HepG2 (cell line): ENCODE results near the gene PRR11. TPM values are rescaled to one million over a fixed set of nuclear protein-coding genes. Genes with fewer than 3 reads are reported as not detected.

Experiments used
- ATAC-seq: fragments of 200-7000 bp; cut with Tn5 transposase; 3 replicates; pipeline ENCODE4 v1.9.1; 2020; ENCODE audit warnings: mild to moderate bottlenecking, moderate library complexity
- BruUV-seq: library from RNA; stranded (reverse); fragments of 400-500 nt; replicated peaks from 2 replicates; lab custom pipeline; 2021; lab: Mats Ljungman, UMichigan
- CTCF ChIA-PET: fragments of 300-600 bp; formaldehyde crosslinking; extraction: SDS; loops from one replicate; lab custom pipeline; 2021; ENCODE audit warnings: low total read pairs, inconsistent platforms, low intra/inter-chr PET ratio; lab: Yijun Ruan, JAX
- POLR2A ChIA-PET: fragments of 350-600 bp; sonication (Branson Sonifier 250); formaldehyde crosslinking; loops from one replicate; lab custom pipeline; 2020; ENCODE audit warnings: antibody characterized with exemption, inconsistent platforms; lab: Yijun Ruan, JAX
- DNase-seq: peaks from one replicate; pipeline ENCODE4 v3.0.0-alpha.2; 2015; ENCODE audit warnings: low spot score
- FAIRE-seq: peaks from 3 replicates; lab custom pipeline; 2011; peaks lifted over from hg19 to GRCh38; lab: Jason Lieb, UNC
- H2AFZ ChIP-seq: one replicate; pipeline ENCODE4 v1.6.1; 2011; ENCODE audit warnings: low read length, inconsistent platforms
- H3K27ac ChIP-seq: fragments of 300-600 bp; 3 replicates; pipeline ENCODE4 v1.8.0; 2011; ENCODE audit warnings: mixed run types, mild to moderate bottlenecking, mixed read lengths, low read length, inconsistent platforms; ENCODE audit not compliant: insufficient read depth; ENCODE audit errors: extremely low read length
- H3K27me3 ChIP-seq, 2 experiments: fragments of 200-600 bp in 1 of 2; 2 replicates in 1 of 2; 3 replicates in 1 of 2; pipeline versions ENCODE4 v1.6.0 to v1.8.0; 2011; ENCODE audit warnings: low read length in 2 of 2, mild to moderate bottlenecking in 2 of 2, moderate library complexity in 2 of 2, inconsistent platforms in 1 of 2; ENCODE audit not compliant: insufficient read depth in 2 of 2, control insufficient read depth in 1 of 2
- H3K36me3 ChIP-seq, 2 experiments: fragments of 200-600 bp in 1 of 2; replicated peaks in 1 of 2; 2 replicates in 1 of 2; 3 replicates in 1 of 2; pipeline versions ENCODE4 v1.5.1 to v1.8.0; 2011; ENCODE audit warnings: low read length in 2 of 2, inconsistent platforms in 1 of 2; ENCODE audit not compliant: insufficient read depth in 2 of 2, control insufficient read depth in 1 of 2
- H3K4me1 ChIP-seq: 2 replicates; pipeline ENCODE4 v1.5.1; 2012; ENCODE audit warnings: low read length, inconsistent platforms; ENCODE audit not compliant: insufficient read depth
- H3K4me2 ChIP-seq: 2 replicates; pipeline ENCODE4 v1.6.0; 2011; ENCODE audit warnings: low read depth, low read length, inconsistent platforms
- H3K4me3 ChIP-seq, 3 experiments: fragments of 200-600 bp in 1 of 3; sonication (generic), shearing (Covaris generic) in 1 of 3; replicated peaks in 1 of 3; 2 replicates each; pipeline ENCODE4 v1.5.1; 2011 to 2016; ENCODE audit warnings: low read length in 3 of 3, inconsistent platforms in 2 of 3, low read depth in 2 of 3, mild to moderate bottlenecking in 2 of 3, control low read depth in 1 of 3, mixed read lengths in 1 of 3; ENCODE audit not compliant: insufficient read depth in 1 of 3
- H3K79me2 ChIP-seq: one replicate; pipeline ENCODE4 v1.6.1; 2011; ENCODE audit warnings: low read length, inconsistent platforms; ENCODE audit not compliant: insufficient read depth
- H3K9ac ChIP-seq: 2 replicates; pipeline ENCODE4 v1.6.0; 2011; ENCODE audit warnings: mild to moderate bottlenecking, low read depth, low read length, inconsistent platforms; ENCODE audit not compliant: insufficient read depth
- H3K9me3 ChIP-seq: 2 replicates; pipeline ENCODE4 v1.5.1; 2012; ENCODE audit warnings: mild to moderate bottlenecking, low read length
- H4K20me1 ChIP-seq: 2 replicates; pipeline ENCODE4 v1.6.0; 2011; ENCODE audit warnings: inconsistent platforms, mild to moderate bottlenecking, low read length, moderate library complexity; ENCODE audit not compliant: insufficient read depth
- HNRNPLL ChIP-seq: fragments of 200-400 bp; formaldehyde crosslinking; IDR thresholded peaks from 2 replicates; pipeline ENCODE4 v1.6.1; 2017; ENCODE audit warnings: mild to moderate bottlenecking, low read depth, low read length; ENCODE audit not compliant: poor library complexity, severe bottlenecking
- HOXA3 ChIP-seq: sonication (generic); formaldehyde crosslinking; IDR thresholded peaks from 2 replicates; pipeline ENCODE4 v1.5.0; 2020; ENCODE audit warnings: missing genetic modification reagents
- KDM3A ChIP-seq: IDR thresholded peaks from 2 replicates; pipeline ENCODE4 v1.6.1; 2018; ENCODE audit warnings: low read depth, missing compliant biosample characterization
- NBN ChIP-seq: fragments of 450-650 bp; conservative IDR thresholded peaks from 2 replicates; pipeline ENCODE4 v1.6.1; 2017
- RARA ChIP-seq: IDR thresholded peaks from 2 replicates; pipeline ENCODE4 v1.6.1; 2016; ENCODE audit warnings: missing genetic modification reagents, missing compliant biosample characterization
- ZNF20 ChIP-seq: sonication (generic); formaldehyde crosslinking; IDR thresholded peaks from 2 replicates; pipeline ENCODE4 v1.4.0; 2020; ENCODE audit warnings: mild to moderate bottlenecking, moderate library complexity, missing genetic modification reagents
- ZNF335 ChIP-seq: sonication (generic); formaldehyde crosslinking; IDR thresholded peaks from 2 replicates; pipeline ENCODE4 v1.4.0; 2020; ENCODE audit warnings: missing genetic modification reagents
- ZNF382 ChIP-seq: sonication (generic); formaldehyde crosslinking; IDR thresholded peaks from 2 replicates; pipeline ENCODE4 v1.5.0; 2020; ENCODE audit warnings: missing genetic modification reagents, mild to moderate bottlenecking, borderline replicate concordance
- ZNF569 ChIP-seq: sonication (generic); formaldehyde crosslinking; IDR thresholded peaks from 2 replicates; pipeline ENCODE4 v1.5.0; 2020; ENCODE audit warnings: mild to moderate bottlenecking, missing genetic modification reagents, moderate library complexity, borderline replicate concordance
- ZNF737 ChIP-seq: sonication (generic); formaldehyde crosslinking; IDR thresholded peaks from 2 replicates; pipeline ENCODE4 v1.5.0; 2020; ENCODE audit warnings: missing genetic modification reagents, mild to moderate bottlenecking, borderline replicate concordance
- ZNF788 ChIP-seq: sonication (generic); formaldehyde crosslinking; IDR thresholded peaks from 2 replicates; pipeline ENCODE4 v1.5.0; 2020; ENCODE audit warnings: mild to moderate bottlenecking, missing genetic modification reagents, borderline replicate concordance
- WGBS: methylation state at CpG from one replicate; pipeline ENCODE4 v1.1.6; 2017; ENCODE audit warnings: low lambda C conversion rate; 5-methylcytosine and 5-hydroxymethylcytosine counted together
- in situ Hi-C: cut with HindIII; loops from 2 replicates; pipeline ENCODE4 v1.10.0; 2017; ENCODE audit warnings: low pct_unique_long_range_greater_than_20kb; ENCODE audit not compliant: extremely low pct_ligation_motif_present
- intact Hi-C: fragments of 100-400 bp; cut with micrococcal nuclease; formaldehyde crosslinking; loops from one replicate; pipeline ENCODE4 v1.10.0; 2022; ENCODE audit not compliant: unreplicated experiment
- polyA plus RNA-seq, 8 experiments: library from polyadenylated mRNA; depleted of rRNA in 3 of 8; stranded (reverse) in 7 of 8; unstranded in 1 of 8; fragments of >200 nt; fragmentation: Illumina TruSeq in 4 of 8; extraction: Trizol in 4 of 8; gene quantifications; 2 replicates each; pipeline versions ENCODE4 v1.2.1 to v1.2.3, GENCODE V29; 2011 to 2016; ENCODE audit warnings: low read depth in 4 of 8, missing spikeins in 1 of 8, mixed read lengths in 1 of 8; ENCODE audit not compliant: insufficient read depth in 1 of 8
- total RNA-seq, 5 experiments: library from RNA; depleted of rRNA; stranded (reverse); fragments of >200 nt; fragmentation: Illumina TruSeq; extraction: Trizol; gene quantifications; 2 replicates each; pipeline ENCODE4 v1.2.3, GENCODE V29; 2016; ENCODE audit warnings: low read depth in 1 of 5
- TF ChIP-seq, protein P1 (sequence below): sonication (generic); formaldehyde crosslinking; IDR thresholded peaks from 2 replicates; pipeline ENCODE4 v1.5.0; 2020; ENCODE audit warnings: mild to moderate bottlenecking, missing genetic modification reagents, moderate library complexity
- TF ChIP-seq, protein P2 (sequence below): sonication (generic); formaldehyde crosslinking; IDR thresholded peaks from 2 replicates; pipeline ENCODE4 v1.4.0; 2020; ENCODE audit warnings: missing genetic modification reagents
- TF ChIP-seq, protein P3 (sequence below): sonication (generic); formaldehyde crosslinking; conservative IDR thresholded peaks from 2 replicates; pipeline ENCODE4 v1.4.0; 2020; ENCODE audit warnings: missing genetic modification reagents

PRR11 gene
- total and polyA plus RNA-seq, 2 of the 13 experiments (the other 11 are each of a cell fraction or from before 2014, with no cell fraction given), result 35.7 to 39.2 TPM

DNA sequence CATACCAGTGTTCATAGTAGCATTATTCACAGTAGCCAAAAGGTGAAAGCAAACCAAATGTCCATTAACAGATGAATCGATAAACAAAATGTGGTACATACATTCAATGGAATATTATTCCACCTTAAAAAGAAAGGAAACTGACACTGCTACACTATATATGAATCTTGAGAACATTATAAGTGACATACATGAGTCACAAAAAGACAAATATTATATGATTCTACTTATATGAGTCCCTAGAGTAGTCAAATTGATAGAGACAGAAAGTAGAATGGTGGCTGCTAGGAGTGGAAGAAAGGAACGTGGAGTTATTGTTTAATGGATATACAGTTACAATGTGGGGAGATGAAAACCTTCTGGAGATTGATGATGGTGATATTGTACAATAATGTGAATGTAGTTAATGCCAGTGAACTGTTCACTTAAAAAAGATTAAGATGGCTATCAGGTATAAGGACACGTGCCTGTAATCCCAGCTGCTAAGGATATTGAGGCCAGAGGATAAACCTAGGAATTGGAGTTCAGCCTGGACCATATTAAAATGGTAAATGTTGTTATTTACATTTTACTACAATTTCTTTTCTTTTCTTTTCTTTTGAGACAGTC, 28.6 kb upstream of the PRR11 start:
- Histone ChIP-seq H3K79me2 (peaks cover 8% of the 10 kb centered on the region), H3K4me3 (no peak overlapping the region), H3K4me1 (no peaks in the 10 kb centered on the region), H3K4me2 (no peak overlapping the region), H3K36me3 (peaks cover 7 to 38% of the 10 kb centered on the region in 2 experiments), H3K9ac (no peak overlapping the region), H3K27ac (no peak overlapping the region), H3K27me3 (no peaks in the 10 kb centered on the region), H3K9me3 (no peaks in the 10 kb centered on the region), H2AFZ (no peak overlapping the region), H4K20me1 (no peaks in the 10 kb centered on the region)
- no TSS peak for BruUV-seq
- in situ Hi-C loops (no loop called here), intact Hi-C loops (no loop called here)
- TF ChIP-seq ZNF20 (CRISPR knock-in tag), result no peak
- no peak for TF ChIP-seq RARA (CRISPR knock-in tag)
- TF ChIP-seq KDM3A (CRISPR knock-in tag), result no peak
- no peak for TF ChIP-seq ZNF737
- no peak for TF ChIP-seq ZNF788
- TF ChIP-seq, protein P1, sequence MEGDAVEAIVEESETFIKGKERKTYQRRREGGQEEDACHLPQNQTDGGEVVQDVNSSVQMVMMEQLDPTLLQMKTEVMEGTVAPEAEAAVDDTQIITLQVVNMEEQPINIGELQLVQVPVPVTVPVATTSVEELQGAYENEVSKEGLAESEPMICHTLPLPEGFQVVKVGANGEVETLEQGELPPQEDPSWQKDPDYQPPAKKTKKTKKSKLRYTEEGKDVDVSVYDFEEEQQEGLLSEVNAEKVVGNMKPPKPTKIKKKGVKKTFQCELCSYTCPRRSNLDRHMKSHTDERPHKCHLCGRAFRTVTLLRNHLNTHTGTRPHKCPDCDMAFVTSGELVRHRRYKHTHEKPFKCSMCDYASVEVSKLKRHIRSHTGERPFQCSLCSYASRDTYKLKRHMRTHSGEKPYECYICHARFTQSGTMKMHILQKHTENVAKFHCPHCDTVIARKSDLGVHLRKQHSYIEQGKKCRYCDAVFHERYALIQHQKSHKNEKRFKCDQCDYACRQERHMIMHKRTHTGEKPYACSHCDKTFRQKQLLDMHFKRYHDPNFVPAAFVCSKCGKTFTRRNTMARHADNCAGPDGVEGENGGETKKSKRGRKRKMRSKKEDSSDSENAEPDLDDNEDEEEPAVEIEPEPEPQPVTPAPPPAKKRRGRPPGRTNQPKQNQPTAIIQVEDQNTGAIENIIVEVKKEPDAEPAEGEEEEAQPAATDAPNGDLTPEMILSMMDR (CRISPR knock-in tag), result no peak
- TF ChIP-seq NBN, result no peak
- TF ChIP-seq ZNF382 (CRISPR knock-in tag), result no peak
- no peak for TF ChIP-seq ZNF335 (CRISPR knock-in tag)
- TF ChIP-seq HNRNPLL, result no peak
- TF ChIP-seq, protein P2, sequence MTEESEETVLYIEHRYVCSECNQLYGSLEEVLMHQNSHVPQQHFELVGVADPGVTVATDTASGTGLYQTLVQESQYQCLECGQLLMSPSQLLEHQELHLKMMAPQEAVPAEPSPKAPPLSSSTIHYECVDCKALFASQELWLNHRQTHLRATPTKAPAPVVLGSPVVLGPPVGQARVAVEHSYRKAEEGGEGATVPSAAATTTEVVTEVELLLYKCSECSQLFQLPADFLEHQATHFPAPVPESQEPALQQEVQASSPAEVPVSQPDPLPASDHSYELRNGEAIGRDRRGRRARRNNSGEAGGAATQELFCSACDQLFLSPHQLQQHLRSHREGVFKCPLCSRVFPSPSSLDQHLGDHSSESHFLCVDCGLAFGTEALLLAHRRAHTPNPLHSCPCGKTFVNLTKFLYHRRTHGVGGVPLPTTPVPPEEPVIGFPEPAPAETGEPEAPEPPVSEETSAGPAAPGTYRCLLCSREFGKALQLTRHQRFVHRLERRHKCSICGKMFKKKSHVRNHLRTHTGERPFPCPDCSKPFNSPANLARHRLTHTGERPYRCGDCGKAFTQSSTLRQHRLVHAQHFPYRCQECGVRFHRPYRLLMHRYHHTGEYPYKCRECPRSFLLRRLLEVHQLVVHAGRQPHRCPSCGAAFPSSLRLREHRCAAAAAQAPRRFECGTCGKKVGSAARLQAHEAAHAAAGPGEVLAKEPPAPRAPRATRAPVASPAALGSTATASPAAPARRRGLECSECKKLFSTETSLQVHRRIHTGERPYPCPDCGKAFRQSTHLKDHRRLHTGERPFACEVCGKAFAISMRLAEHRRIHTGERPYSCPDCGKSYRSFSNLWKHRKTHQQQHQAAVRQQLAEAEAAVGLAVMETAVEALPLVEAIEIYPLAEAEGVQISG (CRISPR knock-in tag), result no peak
- no peak for TF ChIP-seq ZNF569 (CRISPR knock-in tag)
- TF ChIP-seq, protein P3, sequence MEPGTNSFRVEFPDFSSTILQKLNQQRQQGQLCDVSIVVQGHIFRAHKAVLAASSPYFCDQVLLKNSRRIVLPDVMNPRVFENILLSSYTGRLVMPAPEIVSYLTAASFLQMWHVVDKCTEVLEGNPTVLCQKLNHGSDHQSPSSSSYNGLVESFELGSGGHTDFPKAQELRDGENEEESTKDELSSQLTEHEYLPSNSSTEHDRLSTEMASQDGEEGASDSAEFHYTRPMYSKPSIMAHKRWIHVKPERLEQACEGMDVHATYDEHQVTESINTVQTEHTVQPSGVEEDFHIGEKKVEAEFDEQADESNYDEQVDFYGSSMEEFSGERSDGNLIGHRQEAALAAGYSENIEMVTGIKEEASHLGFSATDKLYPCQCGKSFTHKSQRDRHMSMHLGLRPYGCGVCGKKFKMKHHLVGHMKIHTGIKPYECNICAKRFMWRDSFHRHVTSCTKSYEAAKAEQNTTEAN (CRISPR knock-in tag), result no peak
- no peak for TF ChIP-seq HOXA3 (CRISPR knock-in tag)
- 97% methylated on average over 3 of the region's 3 CpGs for WGBS
- CTCF ChIA-PET, result no interaction called here
- DNase-seq, result no peak
- POLR2A ChIA-PET, result no interaction called here
- no peak for ATAC-seq
- FAIRE-seq, result no peak
